Measurements from ENCODE around the gene NOSTRIN.

The NOSTRIN gene, protein sequence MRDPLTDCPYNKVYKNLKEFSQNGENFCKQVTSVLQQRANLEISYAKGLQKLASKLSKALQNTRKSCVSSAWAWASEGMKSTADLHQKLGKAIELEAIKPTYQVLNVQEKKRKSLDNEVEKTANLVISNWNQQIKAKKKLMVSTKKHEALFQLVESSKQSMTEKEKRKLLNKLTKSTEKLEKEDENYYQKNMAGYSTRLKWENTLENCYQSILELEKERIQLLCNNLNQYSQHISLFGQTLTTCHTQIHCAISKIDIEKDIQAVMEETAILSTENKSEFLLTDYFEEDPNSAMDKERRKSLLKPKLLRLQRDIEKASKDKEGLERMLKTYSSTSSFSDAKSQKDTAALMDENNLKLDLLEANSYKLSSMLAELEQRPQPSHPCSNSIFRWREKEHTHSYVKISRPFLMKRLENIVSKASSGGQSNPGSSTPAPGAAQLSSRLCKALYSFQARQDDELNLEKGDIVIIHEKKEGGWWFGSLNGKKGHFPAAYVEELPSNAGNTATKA

DNA sequence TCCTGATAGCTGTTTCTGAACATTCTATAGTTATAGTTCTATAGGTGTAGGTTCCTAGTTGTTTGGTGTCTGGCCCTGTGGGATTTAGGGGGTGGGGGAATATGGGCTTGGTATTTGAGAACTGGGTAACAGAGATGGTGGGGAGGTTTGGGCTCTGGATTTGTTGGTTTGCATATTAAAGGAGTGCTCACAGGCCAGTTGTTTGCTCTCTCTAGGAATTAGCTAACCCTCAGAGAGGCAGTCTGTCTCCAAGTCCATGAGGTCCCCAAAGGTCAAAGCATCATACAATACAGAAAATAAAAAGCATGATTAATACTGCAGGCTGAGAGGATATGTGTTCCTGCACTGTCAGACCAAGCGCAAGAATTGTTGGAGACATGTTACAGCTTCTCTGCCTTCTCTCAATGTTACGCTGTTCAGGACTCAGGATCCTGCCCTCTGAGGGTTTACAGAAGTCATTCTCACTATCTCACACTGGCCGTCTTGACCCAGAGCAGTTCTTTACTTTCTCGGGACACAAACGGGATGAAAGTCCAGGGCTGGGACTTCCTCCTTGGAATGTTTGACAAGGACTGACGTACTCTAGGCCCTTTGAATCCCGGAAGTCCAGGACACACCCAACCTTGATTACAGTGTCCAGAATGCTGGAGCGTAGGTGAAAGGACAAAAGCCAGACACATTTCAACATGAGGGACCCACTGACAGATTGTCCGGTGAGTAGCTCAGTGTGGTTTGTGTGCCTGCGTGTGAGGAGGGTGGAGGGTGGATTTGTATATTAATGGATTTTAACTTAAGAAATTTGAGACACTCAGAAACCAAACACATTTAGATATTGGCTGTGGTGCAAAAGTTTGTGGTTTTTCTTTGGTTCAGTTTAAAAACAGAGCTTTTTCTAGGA is at the start of gene NOSTRIN:
Gene NOSTRIN (plus strand): TSS at position 677 of the 898 bp plus-strand sequence. CDS start 10 bp downstream, at position 687.
- Histone ChIP-seq H3K4me3 (ENCODE audit: low read depth, low read length) (peak within 1 kb of the TSS; percentile 38), H3K4me2 (ENCODE audit: low read length) (peak within 1 kb of the TSS; percentile 13), H3K79me2 (no peaks in the 10 kb centered on the region), H3K9ac (no peak within 1 kb of the TSS), H3K27me3 (ENCODE audit: control insufficient read depth, insufficient read depth, low read length) (no peaks in the 10 kb centered on the region), H2AFZ (peak within 1 kb of the TSS; percentile 72), H3K36me3 (ENCODE audit: control insufficient read depth, insufficient read depth, low read length) (no peaks in the 10 kb centered on the region), H3K4me1 (peaks cover 26% of the 10 kb centered on the region), H3K9me3 (ENCODE audit: control insufficient read depth, low read length) (no peaks in the 10 kb centered on the region), H3K27ac (peak within 1 kb of the TSS; percentile 70)
- TF ChIP-seq, protein P1, sequence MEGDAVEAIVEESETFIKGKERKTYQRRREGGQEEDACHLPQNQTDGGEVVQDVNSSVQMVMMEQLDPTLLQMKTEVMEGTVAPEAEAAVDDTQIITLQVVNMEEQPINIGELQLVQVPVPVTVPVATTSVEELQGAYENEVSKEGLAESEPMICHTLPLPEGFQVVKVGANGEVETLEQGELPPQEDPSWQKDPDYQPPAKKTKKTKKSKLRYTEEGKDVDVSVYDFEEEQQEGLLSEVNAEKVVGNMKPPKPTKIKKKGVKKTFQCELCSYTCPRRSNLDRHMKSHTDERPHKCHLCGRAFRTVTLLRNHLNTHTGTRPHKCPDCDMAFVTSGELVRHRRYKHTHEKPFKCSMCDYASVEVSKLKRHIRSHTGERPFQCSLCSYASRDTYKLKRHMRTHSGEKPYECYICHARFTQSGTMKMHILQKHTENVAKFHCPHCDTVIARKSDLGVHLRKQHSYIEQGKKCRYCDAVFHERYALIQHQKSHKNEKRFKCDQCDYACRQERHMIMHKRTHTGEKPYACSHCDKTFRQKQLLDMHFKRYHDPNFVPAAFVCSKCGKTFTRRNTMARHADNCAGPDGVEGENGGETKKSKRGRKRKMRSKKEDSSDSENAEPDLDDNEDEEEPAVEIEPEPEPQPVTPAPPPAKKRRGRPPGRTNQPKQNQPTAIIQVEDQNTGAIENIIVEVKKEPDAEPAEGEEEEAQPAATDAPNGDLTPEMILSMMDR (IDR thresholded peaks at IDR 0.05), result no peak

DNA sequence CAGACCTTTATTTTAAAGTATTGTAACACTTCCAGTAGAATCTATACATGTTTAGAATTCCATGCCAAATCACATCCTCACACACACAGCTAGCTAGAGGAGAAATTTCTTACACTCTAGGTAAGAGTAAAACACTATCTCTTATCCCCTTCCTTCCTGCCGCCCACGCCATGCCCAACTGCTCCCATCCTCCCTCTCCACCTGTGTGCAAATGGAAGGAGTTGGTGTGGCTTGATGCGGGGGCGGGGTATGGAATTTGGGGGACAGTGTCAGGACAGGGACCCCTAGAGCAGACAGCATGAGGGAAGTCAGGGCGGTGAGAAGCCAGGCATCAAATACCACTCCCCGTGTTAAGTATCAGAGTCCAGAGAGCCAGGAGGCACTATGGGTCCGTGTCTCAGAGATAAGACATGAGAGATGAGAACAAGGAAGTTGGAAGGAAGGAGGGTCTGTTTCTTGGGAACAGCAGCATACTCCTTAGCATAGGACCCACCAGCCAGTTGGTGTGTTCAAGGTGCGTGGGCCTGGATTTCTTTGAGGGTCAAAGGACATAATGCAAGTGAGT is 48.6 kb upstream of the NOSTRIN start:
- H3K79me2 ChIP-seq, result no peaks in the 10 kb centered on the region
- TF ChIP-seq, protein P1 (IDR thresholded peaks at IDR 0.05), result no peak

DNA sequence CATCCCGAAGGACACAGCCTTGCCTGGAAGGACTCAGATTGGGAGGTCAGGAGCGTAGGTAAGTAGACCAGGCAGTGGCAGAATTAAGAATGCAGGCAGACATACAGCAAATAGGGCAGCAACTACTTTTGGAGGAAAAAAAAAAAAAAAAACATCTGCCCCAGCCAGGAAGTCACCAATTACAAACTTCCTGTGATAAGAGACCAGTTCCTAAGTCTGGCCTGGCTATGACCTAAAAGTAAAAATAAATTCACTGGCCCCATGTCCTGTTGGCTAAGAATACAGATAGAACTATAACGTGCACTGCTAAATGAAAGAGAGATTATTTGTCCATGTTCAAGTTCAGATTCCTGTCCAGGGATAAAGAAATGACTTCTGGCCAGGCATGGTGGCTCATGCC is 45.2 kb upstream of the NOSTRIN start:
- Histone ChIP-seq H3K4me1 (no peaks in the 10 kb centered on the region), H3K27me3 (ENCODE audit: control insufficient read depth, insufficient read depth, low read length) (no peaks in the 10 kb centered on the region), H3K9ac (no peak overlapping the region), H3K4me2 (ENCODE audit: low read length) (no peak overlapping the region), H2AFZ (no peak overlapping the region), H3K36me3 (ENCODE audit: control insufficient read depth, insufficient read depth, low read length) (no peaks in the 10 kb centered on the region), H3K9me3 (ENCODE audit: control insufficient read depth, low read length) (no peaks in the 10 kb centered on the region), H3K27ac (no peak overlapping the region), H3K4me3 (ENCODE audit: low read depth, low read length) (no peak overlapping the region), H3K79me2 (no peaks in the 10 kb centered on the region)
- TF ChIP-seq, protein P1 (IDR thresholded peaks at IDR 0.05), result no peak

More for the DNA sequence above, 48.6 kb upstream of the NOSTRIN start:
- Histone ChIP-seq H3K4me1 (peaks cover 4% of the 10 kb centered on the region), H2AFZ (no peak overlapping the region), H3K4me2 (ENCODE audit: low read length) (no peak overlapping the region), H3K9me3 (ENCODE audit: control insufficient read depth, low read length) (no peaks in the 10 kb centered on the region), H3K27ac (no peak overlapping the region), H3K9ac (no peak overlapping the region), H3K27me3 (ENCODE audit: control insufficient read depth, insufficient read depth, low read length) (no peaks in the 10 kb centered on the region), H3K36me3 (ENCODE audit: control insufficient read depth, insufficient read depth, low read length) (no peaks in the 10 kb centered on the region), H3K4me3 (ENCODE audit: low read depth, low read length) (no peak overlapping the region)

DNA sequence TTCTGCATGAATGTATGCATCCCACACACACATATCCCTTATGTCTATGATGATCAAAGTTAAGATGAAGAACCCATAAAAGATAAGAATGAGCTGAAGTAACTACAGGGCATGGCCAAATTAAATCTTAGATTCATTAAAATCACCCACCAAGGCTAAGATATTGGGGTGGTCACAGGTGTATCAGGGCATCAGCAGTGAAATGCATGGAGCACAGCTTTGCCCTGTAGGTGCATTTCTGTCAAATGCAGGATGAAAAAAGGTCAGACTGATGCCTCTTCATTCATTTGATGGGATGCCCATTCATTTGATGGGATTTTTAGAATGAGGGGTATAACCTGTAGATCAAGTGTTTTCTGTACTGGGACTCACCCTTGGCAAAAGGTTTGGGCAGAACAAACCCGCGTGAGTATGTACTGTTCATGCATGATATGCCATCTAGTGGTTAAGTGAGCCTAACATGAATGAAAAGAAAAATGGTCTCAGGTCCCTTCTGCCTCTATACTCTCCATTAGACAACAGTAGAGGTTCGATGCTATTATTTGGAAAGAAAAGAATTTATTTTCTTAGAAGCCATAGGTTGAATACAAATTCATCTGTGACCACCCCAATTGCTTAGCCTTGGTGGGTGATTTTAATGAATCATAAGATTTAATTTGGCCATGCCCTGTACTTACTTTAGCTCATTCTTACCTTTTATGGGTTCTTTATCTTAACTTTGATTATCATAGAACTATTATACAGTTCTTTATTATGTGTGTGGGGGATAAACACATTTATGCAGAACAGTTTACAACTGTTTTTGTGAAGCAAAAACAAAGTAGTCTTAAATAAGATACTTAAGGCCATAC is 43.2 kb upstream of the NOSTRIN start:
- Histone ChIP-seq H3K4me2 (ENCODE audit: low read length) (no peak overlapping the region), H3K27me3 (ENCODE audit: control insufficient read depth, insufficient read depth, low read length) (no peaks in the 10 kb centered on the region), H3K4me3 (ENCODE audit: low read depth, low read length) (no peak overlapping the region), H3K36me3 (ENCODE audit: control insufficient read depth, insufficient read depth, low read length) (no peaks in the 10 kb centered on the region), H3K4me1 (no peaks in the 10 kb centered on the region), H3K79me2 (no peaks in the 10 kb centered on the region), H2AFZ (no peak overlapping the region), H3K9me3 (ENCODE audit: control insufficient read depth, low read length) (no peaks in the 10 kb centered on the region), H3K27ac (no peak overlapping the region), H3K9ac (no peak overlapping the region)
- TF ChIP-seq, protein P1 (IDR thresholded peaks at IDR 0.05), result peak; percentile 65
